Panc1 (cell line): ENCODE measurements around the gene VPS13A.

Source experiments
- POLR2AphosphoS5 ChIP-seq: IDR thresholded peaks from 2 replicates; pipeline ENCODE4 v1.6.1; 2012; ENCODE audit warnings: mild to moderate bottlenecking, low read depth, low read length, moderate library complexity
- SIN3A ChIP-seq: IDR thresholded peaks from 2 replicates; pipeline ENCODE4 v1.6.1; 2012; ENCODE audit warnings: low read depth, mild to moderate bottlenecking, low read length, moderate library complexity, borderline replicate concordance; ENCODE audit not compliant: insufficient read depth
- TCF7L2 ChIP-seq: IDR thresholded peaks from 2 replicates; pipeline ENCODE4 v1.6.1; 2011; ENCODE audit warnings: mild to moderate bottlenecking, low read depth, low read length, inconsistent platforms
- TF ChIP-seq, protein P1 (sequence below): fragments of 450-650 bp; IDR thresholded peaks from 2 replicates; pipeline ENCODE4 v1.5.1; 2017; ENCODE audit warnings: mild to moderate bottlenecking
- TF ChIP-seq, protein P2 (sequence below), 2 experiments: IDR thresholded peaks; 2 replicates each; pipeline ENCODE4 v1.6.1; 2011 to 2012; ENCODE audit warnings: low read depth in 2 of 2, control low read depth in 1 of 2, low read length in 1 of 2, mild to moderate bottlenecking in 1 of 2, moderate library complexity in 1 of 2; ENCODE audit not compliant: insufficient read depth in 1 of 2

DNA sequence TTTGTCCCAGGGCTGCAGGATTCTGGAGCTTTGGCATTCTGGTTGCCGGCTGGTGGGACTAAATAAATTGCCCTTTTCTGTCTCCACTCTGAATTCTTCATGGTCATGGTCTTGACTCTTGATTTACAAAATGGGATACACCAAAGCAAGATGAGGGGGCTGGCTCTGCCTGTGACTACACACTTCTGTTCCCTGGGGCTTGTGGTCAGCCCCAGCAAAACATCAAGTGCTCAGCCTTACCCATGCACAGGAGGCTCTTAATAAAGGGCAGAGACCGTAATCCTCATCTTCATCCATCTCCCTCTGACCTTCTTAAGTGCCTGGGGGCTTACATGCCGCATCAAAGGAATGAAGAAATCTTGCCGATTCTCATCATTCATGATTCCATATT lies 272.7 kb downstream of the VPS13A start:
- TF ChIP-seq, protein P1, sequence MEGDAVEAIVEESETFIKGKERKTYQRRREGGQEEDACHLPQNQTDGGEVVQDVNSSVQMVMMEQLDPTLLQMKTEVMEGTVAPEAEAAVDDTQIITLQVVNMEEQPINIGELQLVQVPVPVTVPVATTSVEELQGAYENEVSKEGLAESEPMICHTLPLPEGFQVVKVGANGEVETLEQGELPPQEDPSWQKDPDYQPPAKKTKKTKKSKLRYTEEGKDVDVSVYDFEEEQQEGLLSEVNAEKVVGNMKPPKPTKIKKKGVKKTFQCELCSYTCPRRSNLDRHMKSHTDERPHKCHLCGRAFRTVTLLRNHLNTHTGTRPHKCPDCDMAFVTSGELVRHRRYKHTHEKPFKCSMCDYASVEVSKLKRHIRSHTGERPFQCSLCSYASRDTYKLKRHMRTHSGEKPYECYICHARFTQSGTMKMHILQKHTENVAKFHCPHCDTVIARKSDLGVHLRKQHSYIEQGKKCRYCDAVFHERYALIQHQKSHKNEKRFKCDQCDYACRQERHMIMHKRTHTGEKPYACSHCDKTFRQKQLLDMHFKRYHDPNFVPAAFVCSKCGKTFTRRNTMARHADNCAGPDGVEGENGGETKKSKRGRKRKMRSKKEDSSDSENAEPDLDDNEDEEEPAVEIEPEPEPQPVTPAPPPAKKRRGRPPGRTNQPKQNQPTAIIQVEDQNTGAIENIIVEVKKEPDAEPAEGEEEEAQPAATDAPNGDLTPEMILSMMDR, result no peak
- TF ChIP-seq TCF7L2 (no peak), POLR2AphosphoS5 (no peak), SIN3A (no peak)
- TF ChIP-seq, protein P2, sequence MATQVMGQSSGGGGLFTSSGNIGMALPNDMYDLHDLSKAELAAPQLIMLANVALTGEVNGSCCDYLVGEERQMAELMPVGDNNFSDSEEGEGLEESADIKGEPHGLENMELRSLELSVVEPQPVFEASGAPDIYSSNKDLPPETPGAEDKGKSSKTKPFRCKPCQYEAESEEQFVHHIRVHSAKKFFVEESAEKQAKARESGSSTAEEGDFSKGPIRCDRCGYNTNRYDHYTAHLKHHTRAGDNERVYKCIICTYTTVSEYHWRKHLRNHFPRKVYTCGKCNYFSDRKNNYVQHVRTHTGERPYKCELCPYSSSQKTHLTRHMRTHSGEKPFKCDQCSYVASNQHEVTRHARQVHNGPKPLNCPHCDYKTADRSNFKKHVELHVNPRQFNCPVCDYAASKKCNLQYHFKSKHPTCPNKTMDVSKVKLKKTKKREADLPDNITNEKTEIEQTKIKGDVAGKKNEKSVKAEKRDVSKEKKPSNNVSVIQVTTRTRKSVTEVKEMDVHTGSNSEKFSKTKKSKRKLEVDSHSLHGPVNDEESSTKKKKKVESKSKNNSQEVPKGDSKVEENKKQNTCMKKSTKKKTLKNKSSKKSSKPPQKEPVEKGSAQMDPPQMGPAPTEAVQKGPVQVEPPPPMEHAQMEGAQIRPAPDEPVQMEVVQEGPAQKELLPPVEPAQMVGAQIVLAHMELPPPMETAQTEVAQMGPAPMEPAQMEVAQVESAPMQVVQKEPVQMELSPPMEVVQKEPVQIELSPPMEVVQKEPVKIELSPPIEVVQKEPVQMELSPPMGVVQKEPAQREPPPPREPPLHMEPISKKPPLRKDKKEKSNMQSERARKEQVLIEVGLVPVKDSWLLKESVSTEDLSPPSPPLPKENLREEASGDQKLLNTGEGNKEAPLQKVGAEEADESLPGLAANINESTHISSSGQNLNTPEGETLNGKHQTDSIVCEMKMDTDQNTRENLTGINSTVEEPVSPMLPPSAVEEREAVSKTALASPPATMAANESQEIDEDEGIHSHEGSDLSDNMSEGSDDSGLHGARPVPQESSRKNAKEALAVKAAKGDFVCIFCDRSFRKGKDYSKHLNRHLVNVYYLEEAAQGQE (IDR thresholded peaks at IDR 0.05; ENCODE audit: insufficient read depth in 1 of 2, low read depth in 2 of 2, low read length in 1 of 2), result no peak
